Measurements from ENCODE around the gene TIRAP.

- TF ChIP-seq YY1 (IDR thresholded peaks at IDR 0.05; ENCODE audit: low read depth) (no peak), CREB1 (IDR thresholded peaks at IDR 0.05; ENCODE audit: low read depth) (no peak), NFIC (IDR thresholded peaks at IDR 0.05) (no peak), RAD21 (IDR thresholded peaks at IDR 0.05; ENCODE audit: low read depth) (no peak), EP300 (IDR thresholded peaks at IDR 0.05; ENCODE audit: borderline replicate concordance) (no peak)
These were observed 53.8 kb downstream of the TIRAP start for GRCh38 chr11:126336671-126337101.

All from Ishikawa (cell line).